ENCODE data around the gene CTSL. TPM values are rescaled to one million over a fixed set of nuclear protein-coding genes. Genes with fewer than 3 reads are reported as not detected.
A peak's percentile ranks its signal among the peaks of the same experiment; 100 is the strongest.

The CTSL gene
- polyA plus RNA-seq, 3 donors: 22.0 to 28.8 (median 28.3) TPM

- no peak for TF ChIP-seq CTCF (IDR thresholded peaks at IDR 0.05)
- no peak for DNase-seq
- intact Hi-C loops (cut with micrococcal nuclease): loop anchor here (5.0 to 10.0 kb wide), 5 partner anchors 78 to 307 kb away; partner anchors contain the start of gene DAPK1 (in 1 of the 2)
- 90% methylated on average over 2 of the region's 5 CpGs for WGBS (ENCODE audit: insufficient coverage)
- Mint-ChIP-seq H3K36me3 (peaks cover 9 to 10% of the 10 kb centered on the region in 2 donors), H3K4me3 (no peak overlapping the region), H3K9me3 (peaks cover 0 to 2% (median 0%) of the 10 kb centered on the region in 7 donors), H3K27ac (peak overlapping the region; percentile 80 to 94 (median 90)), H3K27me3 (ENCODE audit: low read depth in 3 of 3) (peaks cover 4 to 7% (median 6%) of the 10 kb centered on the region in 3 donors), H3K4me1 (peaks cover 49% of the 10 kb centered on the region)
- Histone ChIP-seq H3K36me3 (replicated peaks in 1 of 2; ENCODE audit: control insufficient read depth in 1 of 2, insufficient read depth in 2 of 2, low read length in 2 of 2) (peaks cover 0 to 4% of the 10 kb centered on the region in 2 donors), H4K20me1 (ENCODE audit: insufficient read depth, low read length) (no peaks in the 10 kb centered on the region), H3K4me3 (replicated peaks in 1 of 3; ENCODE audit: low read depth in 2 of 3, low read length in 3 of 3) (no peak overlapping the region), H3K4me1 (ENCODE audit: control insufficient read depth in 1 of 2, insufficient read depth in 2 of 2, low read length in 2 of 2) (peaks cover 21 to 34% of the 10 kb centered on the region in 2 donors), H3K27ac (ENCODE audit: low read depth in 1 of 2, low read length in 2 of 2) (peak overlapping the region; percentile 56 to 69), H3K79me2 (ENCODE audit: insufficient read depth, low read length) (no peaks in the 10 kb centered on the region), H2AFZ (ENCODE audit: insufficient read depth, low read depth, low read length, poor library complexity, severe bottlenecking) (no peak overlapping the region), H3K9ac (ENCODE audit: insufficient read depth, low read length, poor library complexity, severe bottlenecking) (no peak overlapping the region), H3K4me2 (replicated peaks; ENCODE audit: extremely low read depth, low read length, poor library complexity, severe bottlenecking) (peak overlapping the region; percentile 40), H3K27me3 (ENCODE audit: control insufficient read depth in 2 of 2, insufficient read depth in 2 of 2, low read length in 2 of 2) (peaks cover 0 to 3% of the 10 kb centered on the region in 2 donors), H3K9me3 (replicated peaks in 1 of 2; ENCODE audit: control insufficient read depth in 1 of 2, insufficient read depth in 1 of 2, low read length in 2 of 2) (no peaks in the 10 kb centered on the region)
Measured at GRCh38 chr9:87713988-87714330, 12.0 kb upstream of the CTSL start.

DNA sequence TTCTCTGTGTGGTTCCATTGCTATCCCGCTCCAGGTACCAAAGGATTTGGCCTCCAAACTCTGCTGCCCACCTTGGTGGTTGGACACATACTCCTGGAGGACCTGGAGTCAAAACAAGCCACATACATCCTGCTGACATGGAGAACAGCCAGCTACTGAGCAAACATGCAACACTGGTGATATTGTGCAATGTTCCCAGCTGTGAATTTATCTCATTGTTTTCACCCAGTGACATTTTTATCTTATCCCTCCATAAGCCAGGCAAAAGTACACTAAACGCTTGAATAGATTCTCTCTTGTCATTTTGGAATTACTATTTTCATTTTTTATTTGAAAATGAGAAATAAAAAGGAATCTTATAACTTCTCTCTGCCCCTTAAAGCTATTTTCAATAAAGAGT, 11.1 kb upstream of the CTSL start:
- H3K36me3 ChIP-seq (replicated peaks in 1 of 2; ENCODE audit: control insufficient read depth in 1 of 2, insufficient read depth in 2 of 2, low read length in 2 of 2): no peaks in the 10 kb centered on the region
- no peaks in the 10 kb centered on the region for H3K9me3 ChIP-seq (replicated peaks in 1 of 2; ENCODE audit: control insufficient read depth in 1 of 2, insufficient read depth in 1 of 2, low read length in 2 of 2)
- no peak overlapping the region for H3K27ac ChIP-seq (ENCODE audit: low read depth in 1 of 2, low read length in 2 of 2)
- no peak overlapping the region for H3K4me3 ChIP-seq (replicated peaks in 1 of 3; ENCODE audit: low read depth in 2 of 3, low read length in 3 of 3)
- peaks cover 0 to 2% (median 0%) of the 10 kb centered on the region in 7 donors for H3K9me3 Mint-ChIP-seq
- no peak overlapping the region for H3K4me2 ChIP-seq (replicated peaks; ENCODE audit: extremely low read depth, low read length, poor library complexity, severe bottlenecking)
- peaks cover 48% of the 10 kb centered on the region for H3K4me1 Mint-ChIP-seq
- DNase-seq: peak; percentile 56 to 67 (median 64)
- no peaks in the 10 kb centered on the region for H4K20me1 ChIP-seq (ENCODE audit: insufficient read depth, low read length)
- peak overlapping the region in 1 of 2 donors; percentile 35 for H3K4me3 Mint-ChIP-seq
- H3K4me1 ChIP-seq (ENCODE audit: control insufficient read depth in 1 of 2, insufficient read depth in 2 of 2, low read length in 2 of 2): peaks cover 15 to 30% of the 10 kb centered on the region in 2 donors
- H3K36me3 Mint-ChIP-seq: peaks cover under 1 to 4% of the 10 kb centered on the region in 2 donors
- no peak overlapping the region for H2AFZ ChIP-seq (ENCODE audit: insufficient read depth, low read depth, low read length, poor library complexity, severe bottlenecking)
- WGBS (ENCODE audit: insufficient coverage): 86% methylated on average over 1 of the region's 2 CpGs
- H3K27me3 ChIP-seq (ENCODE audit: control insufficient read depth in 2 of 2, insufficient read depth in 2 of 2, low read length in 2 of 2): peaks cover 0 to 3% of the 10 kb centered on the region in 2 donors
- no peak overlapping the region for H3K9ac ChIP-seq (ENCODE audit: insufficient read depth, low read length, poor library complexity, severe bottlenecking)
- intact Hi-C loops (cut with micrococcal nuclease): loop anchor here (5.0 to 10.0 kb wide), 5 partner anchors 77 to 308 kb away; partner anchors contain the start of gene DAPK1 (in 1 of the 2)
- H3K27ac Mint-ChIP-seq: peak overlapping the region; percentile 21 to 96 (median 88)
- no peak for TF ChIP-seq CTCF (IDR thresholded peaks at IDR 0.05)
- no peaks in the 10 kb centered on the region for H3K79me2 ChIP-seq (ENCODE audit: insufficient read depth, low read length)
- peaks cover 6 to 7% (median 6%) of the 10 kb centered on the region in 3 donors for H3K27me3 Mint-ChIP-seq (ENCODE audit: low read depth in 3 of 3)

All from CD14-positive monocyte (primary cell).